Measurements from ENCODE around the gene SH3PXD2A.

SH3PXD2A gene

GRCh38 chr10:103659674-103660363 is 195.6 kb downstream of the SH3PXD2A start:
- DNase-seq, result peak; percentile 62

GRCh38 chr10:103658049-103658577 is 197.3 kb downstream of the SH3PXD2A start:
- no peak for DNase-seq

GRCh38 chr10:103657061-103657591 is 198.2 kb downstream of the SH3PXD2A start:
- DNase-seq, result no peak

- DNase-seq, result no peak
These were observed 200.5 kb downstream of the SH3PXD2A start for GRCh38 chr10:103654925-103655324.

- peak; percentile 24 for DNase-seq
These were observed 201.8 kb downstream of the SH3PXD2A start for GRCh38 chr10:103653581-103654037.

- DNase-seq, result peak; percentile 6
These were observed 202.6 kb downstream of the SH3PXD2A start for GRCh38 chr10:103652599-103653281.

GRCh38 chr10:103651783-103652476 is 203.4 kb downstream of the SH3PXD2A start:
- no peak for DNase-seq

GRCh38 chr10:103651333-103651732 is 204.0 kb downstream of the SH3PXD2A start:
- no peak for DNase-seq

GRCh38 chr10:103649654-103650423 is 205.5 kb downstream of the SH3PXD2A start:
- peak; percentile 3 for DNase-seq

- no peak for DNase-seq
These were observed 206.5 kb downstream of the SH3PXD2A start for GRCh38 chr10:103648636-103649532.

- DNase-seq, result no peak
These were observed 207.1 kb downstream of the SH3PXD2A start for GRCh38 chr10:103648251-103648635.

GRCh38 chr10:103646304-103646703 is 209.1 kb downstream of the SH3PXD2A start:
- no peak for DNase-seq

GRCh38 chr10:103645141-103646054 is 210.0 kb downstream of the SH3PXD2A start:
- DNase-seq, result no peak

GRCh38 chr10:103643381-103643780 is 212.0 kb downstream of the SH3PXD2A start:
- no peak for DNase-seq

GRCh38 chr10:103641326-103641725 is 214.1 kb downstream of the SH3PXD2A start:
- DNase-seq, result no peak

- DNase-seq, result no peak
These were observed 214.8 kb downstream of the SH3PXD2A start for GRCh38 chr10:103640436-103641181.

GRCh38 chr10:103638948-103639347 is 216.4 kb downstream of the SH3PXD2A start:
- no peak for DNase-seq

GRCh38 chr10:103637927-103638557 is 217.3 kb downstream of the SH3PXD2A start:
- DNase-seq, result no peak

- DNase-seq, result no peak
These were observed 218.4 kb downstream of the SH3PXD2A start for GRCh38 chr10:103637011-103637410.
